ENCODE data around the gene ENOSF1.

ENOSF1 gene

DNA sequence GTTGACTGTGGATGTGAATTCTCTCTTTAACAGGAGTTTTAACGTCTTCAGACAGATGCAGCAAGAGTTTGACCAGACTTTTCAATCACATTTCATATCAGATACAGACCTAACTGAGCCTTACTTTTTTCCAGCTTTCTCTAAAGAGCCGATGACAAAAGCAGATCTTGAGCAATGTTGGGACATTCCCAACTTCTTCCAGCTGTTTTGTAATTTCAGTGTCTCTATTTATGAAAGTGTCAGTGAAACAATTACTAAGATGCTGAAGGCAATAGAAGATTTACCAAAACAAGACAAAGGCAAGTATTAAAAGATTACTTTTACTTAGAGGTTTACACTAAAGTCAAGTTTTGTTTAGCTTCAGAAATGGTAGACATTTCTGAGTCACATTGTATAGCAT is 85.2 kb downstream of the ENOSF1 start:
- no peak overlapping the region for H3K9ac ChIP-seq (ENCODE audit: low read depth, low read length)
- no peak overlapping the region for H3K4me2 ChIP-seq (ENCODE audit: low read length)
- no peak overlapping the region for H3K4me3 ChIP-seq (ENCODE audit: low read length)
- H3K27me3 ChIP-seq (ENCODE audit: control insufficient read depth, insufficient read depth, low read length): peaks cover 16% of the 10 kb centered on the region
- no peaks in the 10 kb centered on the region for H3K9me3 ChIP-seq (replicated peaks; ENCODE audit: low read length)
- H3K36me3 ChIP-seq (ENCODE audit: insufficient read depth, low read length): no peaks in the 10 kb centered on the region
- no peaks in the 10 kb centered on the region for H3K4me1 ChIP-seq (ENCODE audit: control insufficient read depth, insufficient read depth, low read length)

DNA sequence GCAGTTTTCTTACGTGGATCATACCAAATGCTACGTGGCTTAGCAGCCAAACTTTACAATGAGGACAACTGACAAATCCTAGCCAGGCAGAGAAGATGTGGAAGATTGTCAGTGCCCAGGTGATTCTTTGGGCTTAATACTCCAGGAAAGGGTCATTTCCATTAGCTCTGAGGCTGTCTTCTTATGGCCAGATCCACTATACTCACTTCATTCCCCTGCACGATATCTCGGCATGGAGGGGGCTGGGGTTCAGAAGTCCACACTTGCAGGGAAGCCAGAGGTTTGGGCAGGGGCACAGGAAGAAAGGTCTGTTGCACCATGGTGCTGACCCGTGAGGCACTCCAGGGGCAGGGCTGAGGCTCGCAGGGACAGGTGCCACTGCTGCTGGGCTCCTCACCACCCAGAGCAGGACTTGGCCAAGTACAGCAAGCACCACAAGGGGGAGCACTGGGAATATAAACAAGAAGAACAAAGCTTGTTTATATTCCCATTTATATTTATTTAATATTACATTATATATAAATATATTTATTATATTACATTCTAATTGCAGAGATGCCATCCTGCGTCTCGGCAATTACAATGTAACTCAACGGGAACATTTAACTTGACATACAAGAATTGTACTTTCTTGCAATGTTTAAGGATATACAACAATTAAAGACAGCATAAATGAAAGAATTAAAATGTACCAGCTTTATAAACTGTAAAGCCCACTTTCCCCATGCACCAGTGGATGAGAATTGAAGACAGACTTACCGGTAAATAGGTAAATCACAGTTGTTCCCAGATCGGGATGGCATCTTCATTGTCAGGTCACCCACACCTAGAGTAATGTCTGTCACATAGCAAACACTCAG is 88.4 kb downstream of the ENOSF1 start:
- Histone ChIP-seq H3K9ac (ENCODE audit: low read depth, low read length) (no peak overlapping the region), H3K4me3 (ENCODE audit: low read length) (no peak overlapping the region), H3K27me3 (ENCODE audit: control insufficient read depth, insufficient read depth, low read length) (peaks cover 29% of the 10 kb centered on the region), H3K9me3 (replicated peaks; ENCODE audit: low read length) (no peaks in the 10 kb centered on the region), H3K4me1 (ENCODE audit: control insufficient read depth, insufficient read depth, low read length) (no peaks in the 10 kb centered on the region), H3K4me2 (ENCODE audit: low read length) (no peak overlapping the region), H3K36me3 (ENCODE audit: insufficient read depth, low read length) (no peaks in the 10 kb centered on the region)

DNA sequence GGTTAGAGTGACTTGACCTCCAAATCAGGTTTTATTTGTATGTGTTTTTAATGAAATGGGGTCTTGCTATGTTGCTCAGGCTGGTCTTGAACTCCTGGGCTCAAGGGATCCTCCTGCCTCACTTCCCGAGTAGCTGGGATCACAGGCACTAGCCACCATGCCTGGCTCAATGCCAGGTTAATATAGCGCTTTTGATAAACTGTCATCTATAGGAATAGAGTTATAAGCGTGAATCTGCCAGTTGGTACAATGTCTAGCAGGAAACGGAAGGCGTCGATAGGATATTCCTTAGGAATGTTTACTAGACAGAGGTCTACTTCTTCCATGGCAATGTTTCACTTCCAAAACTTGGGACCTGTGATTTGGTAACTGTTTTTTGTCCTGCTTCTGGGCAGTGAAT is 90.1 kb downstream of the ENOSF1 start:
- no peaks in the 10 kb centered on the region for H3K4me1 ChIP-seq (ENCODE audit: control insufficient read depth, insufficient read depth, low read length)

DNA sequence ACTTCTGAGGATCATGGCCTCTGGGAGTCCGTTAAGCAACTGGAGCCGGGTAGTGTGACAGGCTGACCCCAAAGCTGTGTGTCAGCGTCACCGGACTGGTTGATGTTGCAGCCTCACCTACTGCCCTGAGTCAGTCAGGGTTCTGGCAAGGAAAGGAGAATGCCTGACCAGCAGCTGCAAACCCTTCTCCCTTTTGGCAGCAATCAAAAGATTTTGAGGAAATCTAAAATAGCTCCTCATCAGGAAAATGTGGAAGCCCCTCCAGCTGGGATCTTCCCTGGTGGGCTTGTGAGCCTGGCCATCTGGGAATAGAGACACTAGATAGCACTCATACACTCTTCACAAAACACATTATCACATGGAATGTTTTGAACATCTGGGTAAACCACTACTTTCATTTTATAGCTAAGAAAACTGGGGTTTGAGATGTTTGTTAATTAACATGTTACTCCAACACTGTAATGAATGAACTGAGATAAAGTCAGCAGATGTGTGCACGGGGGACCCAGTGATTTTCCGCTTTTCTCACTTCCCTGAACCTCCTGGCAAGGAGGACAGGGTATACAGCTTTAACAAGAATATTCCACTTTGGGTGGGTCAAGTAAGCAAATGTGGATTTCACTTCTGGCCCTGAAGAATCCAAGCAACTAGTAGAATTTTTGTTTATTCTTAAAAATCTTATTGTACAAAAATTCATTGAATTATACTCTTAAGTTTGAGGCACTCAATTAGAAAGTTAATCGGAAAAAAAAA is 91.0 kb downstream of the ENOSF1 start:
- Histone ChIP-seq H3K4me1 (ENCODE audit: control insufficient read depth, insufficient read depth, low read length) (no peaks in the 10 kb centered on the region), H3K36me3 (ENCODE audit: insufficient read depth, low read length) (no peaks in the 10 kb centered on the region), H3K4me3 (ENCODE audit: low read length) (no peak overlapping the region), H3K4me2 (ENCODE audit: low read length) (no peak overlapping the region), H3K9me3 (replicated peaks; ENCODE audit: low read length) (no peaks in the 10 kb centered on the region), H3K9ac (ENCODE audit: low read depth, low read length) (no peak overlapping the region), H3K27me3 (ENCODE audit: control insufficient read depth, insufficient read depth, low read length) (peaks cover 24% of the 10 kb centered on the region)

More for the DNA sequence above, 90.1 kb downstream of the ENOSF1 start:
- H3K36me3 ChIP-seq (ENCODE audit: insufficient read depth, low read length): no peaks in the 10 kb centered on the region
- H3K9ac ChIP-seq (ENCODE audit: low read depth, low read length): no peak overlapping the region
- no peak overlapping the region for H3K4me3 ChIP-seq (ENCODE audit: low read length)
- peaks cover 28% of the 10 kb centered on the region for H3K27me3 ChIP-seq (ENCODE audit: control insufficient read depth, insufficient read depth, low read length)
- no peak overlapping the region for H3K4me2 ChIP-seq (ENCODE audit: low read length)
- H3K9me3 ChIP-seq (replicated peaks; ENCODE audit: low read length): no peaks in the 10 kb centered on the region
